ENCODE data around the gene SCGB2A2. TPM values are rescaled to one million over a fixed set of nuclear protein-coding genes. Genes with fewer than 3 reads are reported as not detected.

SCGB2A2 gene
- not detected for polyA plus RNA-seq (2013, experiment 1 of 2)
- polyA plus RNA-seq (2013, experiment 2 of 2) = not detected

GRCh38 chr11:62269654-62270278 is at the start of gene SCGB2A2:
Gene SCGB2A2 (plus strand): TSS chr11:62270158. CDS start chr11:62270217, 59 bp downstream.
- H3K4me2 ChIP-seq (ENCODE audit: low read length, poor library complexity, severe bottlenecking) = no peak within 1 kb of the TSS
- no peaks in the 10 kb centered on the region for H3K79me1 ChIP-seq (replicated peaks; ENCODE audit: low read length, poor library complexity, severe bottlenecking)
- no peak within 1 kb of the TSS for H4K8ac ChIP-seq (ENCODE audit: low read length)
- H3K27ac ChIP-seq (ENCODE audit: low read length, poor library complexity, severe bottlenecking) = no peak within 1 kb of the TSS
- no peak within 1 kb of the TSS for H2BK12ac ChIP-seq (ENCODE audit: low read length in 2 of 2)
- H2AK5ac ChIP-seq (ENCODE audit: low read length, severe bottlenecking) = no peak within 1 kb of the TSS
- no peak within 1 kb of the TSS for H2BK15ac ChIP-seq (ENCODE audit: low read depth, poor library complexity, severe bottlenecking)
- 81% methylated on average over 8 of the region's 10 CpGs for WGBS
- H3K4me3 ChIP-seq (ENCODE audit: insufficient read depth in 1 of 2, low read depth in 1 of 2, low read length in 2 of 2) = no peak within 1 kb of the TSS
- H3K23ac ChIP-seq (ENCODE audit: low read length in 2 of 2) = no peak within 1 kb of the TSS
- H2BK5ac ChIP-seq (ENCODE audit: low read depth, low read length, poor library complexity, severe bottlenecking) = no peak within 1 kb of the TSS
- DNase-seq = no peak
- no peak within 1 kb of the TSS for H2BK120ac ChIP-seq (ENCODE audit: low read depth, low read length)
- H3K9me3 ChIP-seq (ENCODE audit: control insufficient read depth, low read length) = no peaks in the 10 kb centered on the region
- H3K36me3 ChIP-seq (ENCODE audit: control insufficient read depth in 1 of 2, insufficient read depth in 2 of 2, low read depth in 1 of 2, low read length in 2 of 2) = no peaks in the 10 kb centered on the region
- H2AFZ ChIP-seq (ENCODE audit: low read depth, low read length) = no peak within 1 kb of the TSS
- H3K9ac ChIP-seq (ENCODE audit: low read length) = no peak within 1 kb of the TSS
- H3K14ac ChIP-seq (ENCODE audit: low read length in 2 of 2) = no peak within 1 kb of the TSS
- H3K27me3 ChIP-seq (ENCODE audit: control insufficient read depth in 1 of 2, insufficient read depth in 1 of 2, low read length in 2 of 2) = peaks cover 13 to 29% of the 10 kb centered on the region in 2 experiments
- no peak within 1 kb of the TSS for H3K18ac ChIP-seq (ENCODE audit: low read depth in 1 of 2, low read length in 2 of 2)
- no peak within 1 kb of the TSS for H4K91ac ChIP-seq (ENCODE audit: low read length)
- no peak within 1 kb of the TSS for H3K4ac ChIP-seq (ENCODE audit: low read depth in 1 of 2, low read length in 2 of 2)
- no peaks in the 10 kb centered on the region for H3K4me1 ChIP-seq (ENCODE audit: control insufficient read depth, insufficient read depth, low read depth, low read length)

- Histone ChIP-seq H3K9me3 (ENCODE audit: control insufficient read depth, low read length) (peaks cover 43% of the 10 kb centered on the region), H3K4me2 (ENCODE audit: low read length, poor library complexity, severe bottlenecking) (no peak overlapping the region), H2BK12ac (ENCODE audit: low read length in 2 of 2) (no peak overlapping the region), H2BK120ac (ENCODE audit: low read depth, low read length) (no peak overlapping the region), H2BK5ac (ENCODE audit: low read depth, low read length, poor library complexity, severe bottlenecking) (no peak overlapping the region), H3K23ac (ENCODE audit: low read length in 2 of 2) (no peak overlapping the region), H3K36me3 (ENCODE audit: control insufficient read depth in 1 of 2, insufficient read depth in 2 of 2, low read depth in 1 of 2, low read length in 2 of 2) (no peaks in the 10 kb centered on the region), H3K14ac (ENCODE audit: low read length in 2 of 2) (no peak overlapping the region), H3K4ac (ENCODE audit: low read depth in 1 of 2, low read length in 2 of 2) (no peak overlapping the region), H2AK5ac (ENCODE audit: low read length, severe bottlenecking) (no peak overlapping the region), H3K4me1 (ENCODE audit: control insufficient read depth, insufficient read depth, low read depth, low read length) (no peaks in the 10 kb centered on the region), H3K27ac (ENCODE audit: low read length, poor library complexity, severe bottlenecking) (no peak overlapping the region), H3K9ac (ENCODE audit: low read length) (no peak overlapping the region), H2BK15ac (ENCODE audit: low read depth, poor library complexity, severe bottlenecking) (no peak overlapping the region), H3K79me1 (replicated peaks; ENCODE audit: low read length, poor library complexity, severe bottlenecking) (no peaks in the 10 kb centered on the region), H4K8ac (ENCODE audit: low read length) (no peak overlapping the region), H3K27me3 (ENCODE audit: control insufficient read depth in 1 of 2, insufficient read depth in 1 of 2, low read length in 2 of 2) (no peaks in the 10 kb centered on the region), H2AFZ (ENCODE audit: low read depth, low read length) (no peak overlapping the region), H3K4me3 (ENCODE audit: insufficient read depth in 1 of 2, low read depth in 1 of 2, low read length in 2 of 2) (no peak overlapping the region), H3K18ac (ENCODE audit: low read depth in 1 of 2, low read length in 2 of 2) (no peak overlapping the region), H4K91ac (ENCODE audit: low read length) (no peak overlapping the region)
- no peak for DNase-seq
- 90% methylated on average over 3 of the region's 3 CpGs for WGBS
These were observed 48.5 kb upstream of the SCGB2A2 start for GRCh38 chr11:62221498-62221897.

GRCh38 chr11:62223095-62223494 is 46.9 kb upstream of the SCGB2A2 start:
- H3K4me2 ChIP-seq (ENCODE audit: low read length, poor library complexity, severe bottlenecking) = no peak overlapping the region
- no peak overlapping the region for H3K27ac ChIP-seq (ENCODE audit: low read length, poor library complexity, severe bottlenecking)
- no peak overlapping the region for H2BK5ac ChIP-seq (ENCODE audit: low read depth, low read length, poor library complexity, severe bottlenecking)
- H3K4ac ChIP-seq (ENCODE audit: low read depth in 1 of 2, low read length in 2 of 2) = no peak overlapping the region
- H3K14ac ChIP-seq (ENCODE audit: low read length in 2 of 2) = no peak overlapping the region
- H3K4me3 ChIP-seq (ENCODE audit: insufficient read depth in 1 of 2, low read depth in 1 of 2, low read length in 2 of 2) = no peak overlapping the region
- H3K36me3 ChIP-seq (ENCODE audit: control insufficient read depth in 1 of 2, insufficient read depth in 2 of 2, low read depth in 1 of 2, low read length in 2 of 2) = no peaks in the 10 kb centered on the region
- no peak overlapping the region for H4K91ac ChIP-seq (ENCODE audit: low read length)
- H2BK12ac ChIP-seq (ENCODE audit: low read length in 2 of 2) = no peak overlapping the region
- H3K9me3 ChIP-seq (ENCODE audit: control insufficient read depth, low read length) = peaks cover 43% of the 10 kb centered on the region
- no peak overlapping the region for H2BK15ac ChIP-seq (ENCODE audit: low read depth, poor library complexity, severe bottlenecking)
- no peak overlapping the region for H2BK120ac ChIP-seq (ENCODE audit: low read depth, low read length)
- H3K79me1 ChIP-seq (replicated peaks; ENCODE audit: low read length, poor library complexity, severe bottlenecking) = no peaks in the 10 kb centered on the region
- H3K23ac ChIP-seq (ENCODE audit: low read length in 2 of 2) = no peak overlapping the region
- peak; percentile 5 for DNase-seq
- H3K4me1 ChIP-seq (ENCODE audit: control insufficient read depth, insufficient read depth, low read depth, low read length) = no peaks in the 10 kb centered on the region
- no peak overlapping the region for H2AFZ ChIP-seq (ENCODE audit: low read depth, low read length)
- H3K27me3 ChIP-seq (ENCODE audit: control insufficient read depth in 1 of 2, insufficient read depth in 1 of 2, low read length in 2 of 2) = no peaks in the 10 kb centered on the region
- H3K9ac ChIP-seq (ENCODE audit: low read length) = no peak overlapping the region
- H2AK5ac ChIP-seq (ENCODE audit: low read length, severe bottlenecking) = no peak overlapping the region
- H4K8ac ChIP-seq (ENCODE audit: low read length) = no peak overlapping the region
- H3K18ac ChIP-seq (ENCODE audit: low read depth in 1 of 2, low read length in 2 of 2) = no peak overlapping the region

- peaks cover 5 to 37% of the 10 kb centered on the region in 2 experiments for H3K27me3 ChIP-seq (ENCODE audit: control insufficient read depth in 1 of 2, insufficient read depth in 1 of 2, low read length in 2 of 2)
- no peak overlapping the region for H2BK120ac ChIP-seq (ENCODE audit: low read depth, low read length)
- no peaks in the 10 kb centered on the region for H3K4me1 ChIP-seq (ENCODE audit: control insufficient read depth, insufficient read depth, low read depth, low read length)
- no peaks in the 10 kb centered on the region for H3K79me1 ChIP-seq (replicated peaks; ENCODE audit: low read length, poor library complexity, severe bottlenecking)
- no peak overlapping the region for H3K4ac ChIP-seq (ENCODE audit: low read depth in 1 of 2, low read length in 2 of 2)
- no peaks in the 10 kb centered on the region for H3K9me3 ChIP-seq (ENCODE audit: control insufficient read depth, low read length)
- no peak overlapping the region for H2BK12ac ChIP-seq (ENCODE audit: low read length in 2 of 2)
- no peak overlapping the region for H3K18ac ChIP-seq (ENCODE audit: low read depth in 1 of 2, low read length in 2 of 2)
- no peak overlapping the region for H2BK15ac ChIP-seq (ENCODE audit: low read depth, poor library complexity, severe bottlenecking)
- H3K36me3 ChIP-seq (ENCODE audit: control insufficient read depth in 1 of 2, insufficient read depth in 2 of 2, low read depth in 1 of 2, low read length in 2 of 2) = no peaks in the 10 kb centered on the region
- no peak overlapping the region for H2AFZ ChIP-seq (ENCODE audit: low read depth, low read length)
- no peak overlapping the region for H3K4me3 ChIP-seq (ENCODE audit: insufficient read depth in 1 of 2, low read depth in 1 of 2, low read length in 2 of 2)
- H3K14ac ChIP-seq (ENCODE audit: low read length in 2 of 2) = no peak overlapping the region
- H3K4me2 ChIP-seq (ENCODE audit: low read length, poor library complexity, severe bottlenecking) = no peak overlapping the region
- DNase-seq = no peak
- H3K27ac ChIP-seq (ENCODE audit: low read length, poor library complexity, severe bottlenecking) = no peak overlapping the region
- no peak overlapping the region for H3K9ac ChIP-seq (ENCODE audit: low read length)
- H2BK5ac ChIP-seq (ENCODE audit: low read depth, low read length, poor library complexity, severe bottlenecking) = no peak overlapping the region
- no peak overlapping the region for H4K91ac ChIP-seq (ENCODE audit: low read length)
- H2AK5ac ChIP-seq (ENCODE audit: low read length, severe bottlenecking) = no peak overlapping the region
- H4K8ac ChIP-seq (ENCODE audit: low read length) = no peak overlapping the region
- no peak overlapping the region for H3K23ac ChIP-seq (ENCODE audit: low read length in 2 of 2)
These were observed 36.2 kb upstream of the SCGB2A2 start for GRCh38 chr11:62233730-62234129.

Data from mesenchymal stem cell (in vitro differentiated cells and primary cell).